IMR-90 (cell line): ENCODE measurements around the gene HSPA9. TPM values are rescaled to one million over a fixed set of nuclear protein-coding genes. Genes with fewer than 3 reads are reported as not detected.

Experiments used
- ATAC-seq: fragments of 200-7000 bp; cut with Tn5 transposase; 2 replicates; pipeline ENCODE4 v1.9.1; 2020; ENCODE audit warnings: low read depth, mild to moderate bottlenecking, moderate library complexity
- BruUV-seq: library from RNA; stranded (reverse); fragments of 400-500 nt; replicated peaks from 2 replicates; lab custom pipeline; 2021; lab: Mats Ljungman, UMichigan
- CTCF ChIA-PET: fragments of 300-600 bp; formaldehyde crosslinking; extraction: SDS; loops from one replicate; lab custom pipeline; 2021; ENCODE audit warnings: antibody characterized with exemption; lab: Yijun Ruan, JAX
- POLR2A ChIA-PET: fragments of 300-600 bp; sonication (Branson Sonifier 250); formaldehyde crosslinking; loops from one replicate; lab custom pipeline; 2022; ENCODE audit warnings: antibody characterized with exemption; ENCODE audit not compliant: unreplicated experiment; lab: Charles Lee
- DNase-seq: peaks from one replicate; pipeline ENCODE4 v3.0.0; 2013
- H2AFZ ChIP-seq: replicated peaks from 2 replicates; pipeline ENCODE3; 2013; ENCODE audit warnings: low read length, mild to moderate bottlenecking; ENCODE audit not compliant: poor library complexity
- H2AK5ac ChIP-seq: 2 replicates; pipeline ENCODE4 v1.6.1; 2013; ENCODE audit warnings: low read depth, low read length, inconsistent platforms
- H2AK9ac ChIP-seq: replicated peaks from 2 replicates; pipeline ENCODE3; 2013; ENCODE audit warnings: mild to moderate bottlenecking, low read depth, low read length, moderate library complexity; ENCODE audit not compliant: poor library complexity
- H2BK120ac ChIP-seq: 2 replicates; pipeline ENCODE4 v1.6.1; 2013; ENCODE audit warnings: low read depth, low read length, inconsistent platforms
- H2BK15ac ChIP-seq: 3 replicates; pipeline ENCODE4 v1.6.1; 2013; ENCODE audit warnings: low read depth, low read length, inconsistent platforms
- H2BK20ac ChIP-seq: 2 replicates; pipeline ENCODE4 v1.6.1; 2013; ENCODE audit warnings: low read depth, mild to moderate bottlenecking, inconsistent platforms, low read length, moderate library complexity
- H2BK5ac ChIP-seq: 2 replicates; pipeline ENCODE4 v1.6.1; 2013; ENCODE audit warnings: mild to moderate bottlenecking, low read depth, low read length, inconsistent platforms; ENCODE audit not compliant: poor library complexity, severe bottlenecking
- H3K14ac ChIP-seq: replicated peaks from 2 replicates; pipeline ENCODE4 v1.6.1; 2013; ENCODE audit warnings: low read depth, low read length, inconsistent platforms
- H3K18ac ChIP-seq: 2 replicates; pipeline ENCODE4 v1.6.1; 2013; ENCODE audit warnings: low read depth, low read length, control low read depth
- H3K23ac ChIP-seq: 2 replicates; pipeline ENCODE4 v1.6.1; 2013; ENCODE audit warnings: low read depth, low read length, inconsistent platforms
- H3K27ac ChIP-seq: 2 replicates; pipeline ENCODE4 v1.5.1; 2013; ENCODE audit warnings: mild to moderate bottlenecking, control low read depth, low read length; ENCODE audit not compliant: insufficient read depth
- H3K27me3 ChIP-seq: 2 replicates; pipeline ENCODE4 v1.6.1; 2013; ENCODE audit warnings: low read length; ENCODE audit not compliant: control insufficient read depth, insufficient read depth
- H3K36me3 ChIP-seq: 2 replicates; pipeline ENCODE4 v1.6.1; 2013; ENCODE audit warnings: low read length, mixed read lengths; ENCODE audit not compliant: control insufficient read depth, insufficient read depth
- H3K4ac ChIP-seq: 2 replicates; pipeline ENCODE4 v1.6.1; 2013; ENCODE audit warnings: low read depth, low read length, inconsistent platforms
- H3K4me1 ChIP-seq: 2 replicates; pipeline ENCODE4 v1.6.1; 2013; ENCODE audit warnings: low read length, mixed read lengths; ENCODE audit not compliant: control insufficient read depth, insufficient read depth
- H3K4me2 ChIP-seq: 2 replicates; pipeline ENCODE4 v1.6.1; 2013; ENCODE audit warnings: low read depth, mild to moderate bottlenecking, control low read depth, low read length, moderate library complexity
- H3K4me3 ChIP-seq: 2 replicates; pipeline ENCODE4 v1.5.1; 2013; ENCODE audit warnings: low read depth, mild to moderate bottlenecking, control low read depth, low read length, moderate library complexity; ENCODE audit not compliant: insufficient read depth
- H3K56ac ChIP-seq: 2 replicates; pipeline ENCODE4 v1.6.1; 2013; ENCODE audit warnings: low read length, inconsistent platforms; ENCODE audit not compliant: insufficient read depth; ENCODE audit errors: extremely low read depth
- H3K79me1 ChIP-seq, 2 experiments: 2 replicates each; pipeline ENCODE4 v1.6.1; 2013; ENCODE audit warnings: low read length in 2 of 2, inconsistent platforms in 1 of 2, low read depth in 1 of 2
- H3K9ac ChIP-seq: 2 replicates; pipeline ENCODE4 v1.6.1; 2013; ENCODE audit warnings: low read depth, low read length, control low read depth
- H3K9me1 ChIP-seq: 2 replicates; pipeline ENCODE4 v1.6.1; 2013; ENCODE audit warnings: low read length, inconsistent platforms; ENCODE audit not compliant: insufficient read depth
- H3K9me3 ChIP-seq: 2 replicates; pipeline ENCODE4 v1.6.1; 2013; ENCODE audit warnings: low read length; ENCODE audit not compliant: control insufficient read depth, insufficient read depth
- H4K20me1 ChIP-seq: 2 replicates; pipeline ENCODE4 v1.6.1; 2013; ENCODE audit warnings: low read length, inconsistent platforms; ENCODE audit not compliant: insufficient read depth
- H4K5ac ChIP-seq: 2 replicates; pipeline ENCODE4 v1.6.1; 2013; ENCODE audit warnings: mild to moderate bottlenecking, low read depth, low read length, control low read depth
- H4K8ac ChIP-seq, 2 experiments: 2 replicates each; pipeline ENCODE4 v1.6.1; 2013; ENCODE audit warnings: low read depth in 2 of 2, low read length in 2 of 2, control low read depth in 1 of 2, inconsistent platforms in 1 of 2
- H4K91ac ChIP-seq: 2 replicates; pipeline ENCODE4 v1.6.1; 2013; ENCODE audit warnings: low read depth, low read length, inconsistent platforms; ENCODE audit not compliant: insufficient read depth
- CEBPB ChIP-seq: IDR thresholded peaks from 2 replicates; pipeline ENCODE4 v1.6.1; 2012; ENCODE audit warnings: low read depth, low read length, improper control_type of control experiment
- MAFK ChIP-seq: IDR thresholded peaks from 2 replicates; pipeline ENCODE4 v1.6.1; 2012; ENCODE audit warnings: low read depth, low read length, improper control_type of control experiment
- RFX5 ChIP-seq: IDR thresholded peaks from 2 replicates; pipeline ENCODE4 v1.8.0; 2012; ENCODE audit warnings: low read depth, mild to moderate bottlenecking, low read length, moderate library complexity
- dilution Hi-C: fragments of 300-500 bp; cut with HindIII; formaldehyde crosslinking; loops from one replicate; pipeline ENCODE4 v1.14.3; 2018; ENCODE audit warnings: low sequenced_read_pairs; ENCODE audit not compliant: unreplicated experiment
- in situ Hi-C: fragments of 300-500 bp; cut with MboI; formaldehyde crosslinking; loops from 3 replicates; pipeline ENCODE4 v1.14.3; 2019; ENCODE audit warnings: low sequenced_read_pairs, inconsistent platforms, mixed read lengths
- intact Hi-C: fragments of 100-400 bp; cut with micrococcal nuclease; formaldehyde crosslinking; loops from 2 replicates; pipeline ENCODE4 v1.10.0; 2022
- polyA plus RNA-seq, 3 experiments: library from polyadenylated mRNA; depleted of rRNA; stranded (reverse); fragments of >200 nt; gene quantifications; 2 replicates each; pipeline ENCODE4 v1.2.3, GENCODE V29; 2012; ENCODE audit warnings: low replicate concordance in 1 of 3
- total RNA-seq: library from RNA; depleted of rRNA; stranded (reverse); fragments of >200 nt; gene quantifications from 2 replicates; pipeline ENCODE4 v1.2.3, GENCODE V29; 2012

Gene HSPA9
- total and polyA plus RNA-seq, 2 of the 4 experiments (the other 2 are of a cell fraction), result 157 to 472 TPM

DNA sequence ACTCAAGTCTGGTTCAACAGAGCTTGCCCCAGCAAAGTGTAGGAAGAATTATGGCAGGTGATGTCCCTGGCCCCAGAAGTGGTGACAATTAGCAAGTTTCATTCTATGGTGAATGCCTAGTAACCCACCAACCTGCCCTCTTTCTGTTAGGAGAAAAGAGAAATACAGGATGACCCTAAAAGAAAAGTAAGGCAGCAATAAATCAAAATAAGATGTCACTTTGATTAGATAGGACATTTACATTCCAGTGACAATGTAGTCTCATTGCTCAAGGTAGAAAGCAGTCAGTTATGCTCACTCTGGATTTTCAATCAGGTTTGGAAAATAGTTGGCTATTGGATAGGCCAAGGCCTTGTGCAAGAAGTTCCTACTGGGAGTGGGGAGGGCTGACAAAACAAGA, 5.6 kb upstream of the HSPA9 start:
- peaks cover 6% of the 10 kb centered on the region for H3K27me3 ChIP-seq
- dilution Hi-C loops, result no loop called here
- H2AK5ac ChIP-seq, result no peak overlapping the region
- no peak overlapping the region for H4K8ac ChIP-seq
- H4K5ac ChIP-seq, result no peak overlapping the region
- no peaks in the 10 kb centered on the region for H3K9me1 ChIP-seq
- no peak overlapping the region for H2BK120ac ChIP-seq
- no peaks in the 10 kb centered on the region; a peak in 1 of 4 replicates for H3K79me1 ChIP-seq
- H3K14ac ChIP-seq, result no peak overlapping the region
- ATAC-seq (no peak), DNase-seq (no peak)
- no TSS peak for BruUV-seq
- H3K27ac ChIP-seq, result no peak overlapping the region
- TF ChIP-seq RFX5 (no peak), CEBPB (no peak), MAFK (no peak)
- no peaks in the 10 kb centered on the region for H3K9me3 ChIP-seq
- H2BK20ac ChIP-seq, result no peak overlapping the region
- H3K18ac ChIP-seq, result no peak overlapping the region
- no peak overlapping the region for H3K4me2 ChIP-seq
- H3K36me3 ChIP-seq, result no peaks in the 10 kb centered on the region
- H3K23ac ChIP-seq, result no peak overlapping the region
- no peaks in the 10 kb centered on the region for H4K20me1 ChIP-seq
- POLR2A ChIA-PET, result no interaction called here
- in situ Hi-C loops, result no loop called here
- H3K4me3 ChIP-seq, result no peak overlapping the region
- H3K56ac ChIP-seq, result no peak overlapping the region
- no peak overlapping the region for H3K9ac ChIP-seq
- intact Hi-C loops, result no loop called here
- H4K91ac ChIP-seq, result no peak overlapping the region
- H2BK15ac ChIP-seq, result no peak overlapping the region
- H3K4ac ChIP-seq, result no peak overlapping the region
- no peaks in the 10 kb centered on the region for H3K4me1 ChIP-seq
- H2AFZ ChIP-seq, result no peak overlapping the region
- no peak overlapping the region for H2AK9ac ChIP-seq
- H2BK5ac ChIP-seq, result no peak overlapping the region
- CTCF ChIA-PET, result no interaction called here
